ENCODE data around the gene MAP2K3.

Gene MAP2K3

GRCh38 chr17:21242780-21243515 is 41.6 kb upstream of the MAP2K3 start:
- DNase-seq (ENCODE audit: low read depth), result no peak
- H3K4me3 ChIP-seq (ENCODE audit: control insufficient read depth, low read depth, low read length), result no peak overlapping the region

GRCh38 chr17:21243516-21244303 is 40.8 kb upstream of the MAP2K3 start:
- no peak for TF ChIP-seq CTCF (conservative IDR thresholded peaks at IDR 0.05; ENCODE audit: control insufficient read depth, insufficient read depth, low read depth, low read length)
- H3K4me3 ChIP-seq (ENCODE audit: control insufficient read depth, low read depth, low read length), result no peak overlapping the region
- no peak for DNase-seq (ENCODE audit: low read depth)

More at GRCh38 chr17:21242780-21243515, 41.6 kb upstream of the MAP2K3 start:
- TF ChIP-seq CTCF (conservative IDR thresholded peaks at IDR 0.05; ENCODE audit: control insufficient read depth, insufficient read depth, low read depth, low read length), result no peak

GRCh38 chr17:21245639-21246084 is 38.8 kb upstream of the MAP2K3 start:
- H3K4me3 ChIP-seq (ENCODE audit: control insufficient read depth, low read depth, low read length), result no peak overlapping the region
- no peak for DNase-seq (ENCODE audit: low read depth)
- no peak for TF ChIP-seq CTCF (conservative IDR thresholded peaks at IDR 0.05; ENCODE audit: control insufficient read depth, insufficient read depth, low read depth, low read length)

GRCh38 chr17:21246698-21247097 is 37.8 kb upstream of the MAP2K3 start:
- DNase-seq (ENCODE audit: low read depth), result no peak
- no peak overlapping the region for H3K4me3 ChIP-seq (ENCODE audit: control insufficient read depth, low read depth, low read length)
- TF ChIP-seq CTCF (conservative IDR thresholded peaks at IDR 0.05; ENCODE audit: control insufficient read depth, insufficient read depth, low read depth, low read length), result no peak

GRCh38 chr17:21247552-21248258 is 36.8 kb upstream of the MAP2K3 start:
- DNase-seq (ENCODE audit: low read depth), result no peak
- no peak overlapping the region for H3K4me3 ChIP-seq (ENCODE audit: control insufficient read depth, low read depth, low read length)
- no peak for TF ChIP-seq CTCF (conservative IDR thresholded peaks at IDR 0.05; ENCODE audit: control insufficient read depth, insufficient read depth, low read depth, low read length)

GRCh38 chr17:21248500-21248899 is 36.0 kb upstream of the MAP2K3 start:
- TF ChIP-seq CTCF (conservative IDR thresholded peaks at IDR 0.05; ENCODE audit: control insufficient read depth, insufficient read depth, low read depth, low read length), result no peak
- no peak overlapping the region for H3K4me3 ChIP-seq (ENCODE audit: control insufficient read depth, low read depth, low read length)
- no peak for DNase-seq (ENCODE audit: low read depth)

Measured in fibroblast of mammary gland (primary cell).